Fibroblast of pulmonary artery (primary cell): Measurements from ENCODE around the gene CTNNA2.

ENCODE experiments used
- DNase-seq: peaks from one replicate; pipeline ENCODE4 v3.0.0-alpha.2; 2010; ENCODE audit warnings: low read depth
- H3K4me3 ChIP-seq: replicated peaks from 2 replicates; pipeline ENCODE4 v1.5.1; 2011; ENCODE audit warnings: low read depth, mild to moderate bottlenecking, control low read depth, low read length, moderate library complexity
- TF ChIP-seq, protein P1 (sequence below): IDR thresholded peaks from 2 replicates; pipeline ENCODE4 v1.5.1; 2011; ENCODE audit warnings: mild to moderate bottlenecking, control low read depth, low read length, inconsistent platforms; ENCODE audit errors: missing control alignments

CTNNA2 gene

DNA sequence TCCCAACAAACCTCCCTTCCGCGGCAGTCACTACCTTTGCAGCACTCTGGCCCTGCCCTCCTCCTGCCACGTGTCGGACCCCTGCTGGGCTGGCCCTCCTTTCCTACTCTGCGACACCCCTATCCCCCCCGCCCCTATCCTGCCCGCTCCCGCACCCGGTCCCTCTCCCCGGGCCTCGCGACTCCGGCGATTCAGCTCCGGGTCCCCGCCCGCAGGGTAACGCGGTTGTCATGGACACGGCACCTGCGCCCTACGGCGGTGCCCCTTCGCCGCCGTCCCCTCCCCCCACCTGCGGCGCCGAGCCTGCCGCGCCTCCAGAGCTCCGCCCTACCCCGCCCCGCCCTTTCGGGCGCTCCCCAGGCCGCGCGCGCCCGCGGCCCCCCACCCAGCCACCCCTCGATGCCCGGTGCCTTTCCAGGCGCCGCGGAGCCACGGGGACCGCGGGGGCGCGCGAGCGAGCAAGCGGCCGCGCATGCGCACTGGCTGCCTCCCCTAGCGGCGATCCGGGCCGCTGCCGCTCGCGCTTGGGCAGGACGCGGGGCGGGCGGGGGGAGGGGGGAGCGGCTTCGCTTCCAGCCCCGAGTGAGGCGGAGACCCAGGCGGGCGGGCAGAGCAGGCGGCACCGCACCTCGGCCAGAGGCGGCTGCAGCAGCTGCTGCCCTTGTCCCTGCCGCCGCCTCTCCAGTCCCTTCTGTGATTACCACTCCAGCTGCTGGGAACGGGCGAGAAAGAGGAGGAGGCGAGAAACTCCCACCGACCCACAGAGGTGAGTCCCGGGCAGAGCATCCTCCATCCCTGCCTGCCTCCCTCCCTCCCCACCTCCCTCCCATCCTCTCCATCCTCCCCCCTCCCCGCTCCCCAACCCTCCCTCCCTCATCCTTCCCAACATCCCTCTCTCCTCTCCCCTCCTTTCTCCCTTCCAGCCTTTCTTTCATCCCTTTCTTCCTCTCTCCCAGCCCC, at the start of gene CTNNA2:
CTNNA2 (plus strand) TSS at position 610 of the 960 bp plus-strand sequence.
- TF ChIP-seq, protein P1, sequence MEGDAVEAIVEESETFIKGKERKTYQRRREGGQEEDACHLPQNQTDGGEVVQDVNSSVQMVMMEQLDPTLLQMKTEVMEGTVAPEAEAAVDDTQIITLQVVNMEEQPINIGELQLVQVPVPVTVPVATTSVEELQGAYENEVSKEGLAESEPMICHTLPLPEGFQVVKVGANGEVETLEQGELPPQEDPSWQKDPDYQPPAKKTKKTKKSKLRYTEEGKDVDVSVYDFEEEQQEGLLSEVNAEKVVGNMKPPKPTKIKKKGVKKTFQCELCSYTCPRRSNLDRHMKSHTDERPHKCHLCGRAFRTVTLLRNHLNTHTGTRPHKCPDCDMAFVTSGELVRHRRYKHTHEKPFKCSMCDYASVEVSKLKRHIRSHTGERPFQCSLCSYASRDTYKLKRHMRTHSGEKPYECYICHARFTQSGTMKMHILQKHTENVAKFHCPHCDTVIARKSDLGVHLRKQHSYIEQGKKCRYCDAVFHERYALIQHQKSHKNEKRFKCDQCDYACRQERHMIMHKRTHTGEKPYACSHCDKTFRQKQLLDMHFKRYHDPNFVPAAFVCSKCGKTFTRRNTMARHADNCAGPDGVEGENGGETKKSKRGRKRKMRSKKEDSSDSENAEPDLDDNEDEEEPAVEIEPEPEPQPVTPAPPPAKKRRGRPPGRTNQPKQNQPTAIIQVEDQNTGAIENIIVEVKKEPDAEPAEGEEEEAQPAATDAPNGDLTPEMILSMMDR: no peak
- peak; percentile 2 for DNase-seq
- no peak within 1 kb of the TSS for H3K4me3 ChIP-seq

- no peak overlapping the region for H3K4me3 ChIP-seq
- DNase-seq: no peak
- TF ChIP-seq, protein P1: no peak
These were observed 25.5 kb upstream of the CTNNA2 start for GRCh38 chr2:79487399-79487798.

DNA sequence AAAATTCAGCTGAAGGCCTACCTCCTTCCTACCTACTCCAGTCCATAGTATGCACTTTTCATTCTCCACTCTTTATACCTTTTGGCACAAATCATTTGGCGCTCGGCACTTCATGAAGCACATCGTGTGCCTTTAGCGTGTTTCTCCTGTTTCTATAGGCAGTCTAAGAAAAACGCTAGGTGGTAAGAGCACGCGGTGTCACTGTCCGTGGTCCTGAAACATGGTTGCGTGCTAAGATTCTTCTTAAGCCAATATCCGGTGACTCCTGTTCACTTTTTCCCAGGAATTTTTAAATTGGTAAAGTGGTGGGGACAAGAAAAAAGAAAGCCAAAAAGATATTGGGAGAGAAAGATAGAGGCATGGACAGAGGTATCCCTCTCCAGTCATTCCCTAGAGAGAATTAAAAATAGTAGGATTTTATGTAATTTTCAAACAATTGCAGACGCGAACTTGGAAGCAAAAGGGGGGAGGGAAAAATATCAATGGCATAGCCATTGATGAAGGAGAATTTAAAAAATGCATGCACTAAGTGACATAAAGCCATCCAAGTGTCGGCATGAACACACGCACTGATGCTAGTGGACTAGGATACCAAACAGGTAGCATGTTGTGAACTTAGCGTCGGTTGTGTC, 1.4 kb upstream of the CTNNA2 start:
- TF ChIP-seq, protein P1: no peak
- DNase-seq: peak; percentile 56
- H3K4me3 ChIP-seq: no peak overlapping the region

DNA sequence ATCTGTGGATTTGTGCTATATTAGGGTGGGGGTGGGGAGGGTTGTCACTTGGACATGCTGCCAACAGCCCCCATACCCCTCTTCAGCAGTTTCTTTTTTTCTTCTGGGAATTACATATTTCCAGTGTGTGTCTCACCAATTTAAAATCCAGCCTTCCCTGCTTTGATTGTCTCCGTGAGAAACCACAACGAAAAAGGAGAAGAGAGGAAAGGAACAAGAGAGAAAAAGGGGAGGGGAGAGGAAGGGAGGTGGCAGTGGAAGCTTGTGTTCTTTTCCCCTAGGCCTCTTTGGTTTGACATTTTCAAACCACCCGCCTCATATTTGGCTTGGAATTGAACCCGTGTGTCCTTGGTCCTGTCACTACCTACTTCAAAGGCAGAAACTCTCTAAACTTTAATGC, 860 bp downstream of the CTNNA2 start:
- H3K4me3 ChIP-seq: no peak overlapping the region
- DNase-seq: no peak
- TF ChIP-seq, protein P1: no peak

GRCh38 chr2:79529636-79530035, 16.8 kb downstream of the CTNNA2 start:
- DNase-seq: no peak
- H3K4me3 ChIP-seq: no peak overlapping the region
- TF ChIP-seq, protein P1: no peak

- no peak overlapping the region for H3K4me3 ChIP-seq
- TF ChIP-seq, protein P1: no peak
- no peak for DNase-seq
These were observed 17.6 kb downstream of the CTNNA2 start for GRCh38 chr2:79530443-79530842.
